Measurements from ENCODE around the gene FGD2.

Gene FGD2

DNA sequence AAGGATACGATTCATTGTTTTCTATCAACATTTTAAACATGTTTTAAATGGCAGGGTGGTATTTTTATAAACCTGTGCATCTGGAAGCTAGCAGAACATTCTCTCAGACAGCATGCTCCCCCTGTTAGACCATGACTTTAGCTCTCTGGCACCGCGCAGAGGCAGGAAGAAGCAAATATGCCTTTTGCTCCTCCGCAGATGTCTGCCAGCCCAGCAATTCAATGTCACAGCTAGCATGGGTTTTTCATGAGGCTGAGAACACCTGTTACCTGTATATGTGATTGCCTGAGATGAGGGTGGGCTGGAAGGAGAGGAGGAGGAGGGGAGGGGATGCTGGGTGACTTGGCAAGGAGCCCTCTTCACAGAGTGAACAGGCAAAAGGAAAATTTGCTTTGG, 26.1 kb upstream of the FGD2 start:
- no peak for DNase-seq (ENCODE audit: low read depth in 1 of 2, low spot score in 1 of 2)
- TF ChIP-seq, protein P1, sequence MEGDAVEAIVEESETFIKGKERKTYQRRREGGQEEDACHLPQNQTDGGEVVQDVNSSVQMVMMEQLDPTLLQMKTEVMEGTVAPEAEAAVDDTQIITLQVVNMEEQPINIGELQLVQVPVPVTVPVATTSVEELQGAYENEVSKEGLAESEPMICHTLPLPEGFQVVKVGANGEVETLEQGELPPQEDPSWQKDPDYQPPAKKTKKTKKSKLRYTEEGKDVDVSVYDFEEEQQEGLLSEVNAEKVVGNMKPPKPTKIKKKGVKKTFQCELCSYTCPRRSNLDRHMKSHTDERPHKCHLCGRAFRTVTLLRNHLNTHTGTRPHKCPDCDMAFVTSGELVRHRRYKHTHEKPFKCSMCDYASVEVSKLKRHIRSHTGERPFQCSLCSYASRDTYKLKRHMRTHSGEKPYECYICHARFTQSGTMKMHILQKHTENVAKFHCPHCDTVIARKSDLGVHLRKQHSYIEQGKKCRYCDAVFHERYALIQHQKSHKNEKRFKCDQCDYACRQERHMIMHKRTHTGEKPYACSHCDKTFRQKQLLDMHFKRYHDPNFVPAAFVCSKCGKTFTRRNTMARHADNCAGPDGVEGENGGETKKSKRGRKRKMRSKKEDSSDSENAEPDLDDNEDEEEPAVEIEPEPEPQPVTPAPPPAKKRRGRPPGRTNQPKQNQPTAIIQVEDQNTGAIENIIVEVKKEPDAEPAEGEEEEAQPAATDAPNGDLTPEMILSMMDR (IDR thresholded peaks at IDR 0.05; ENCODE audit: insufficient read depth, low read length) = no peak
- TF ChIP-seq GABPA (IDR thresholded peaks at IDR 0.05; ENCODE audit: low read depth) (no peak), POLR2AphosphoS5 (IDR thresholded peaks at IDR 0.05; ENCODE audit: low read depth) (no peak), SPI1 (IDR thresholded peaks at IDR 0.05; ENCODE audit: borderline replicate concordance, low read depth) (no peak)
- TF ChIP-seq, protein P2, sequence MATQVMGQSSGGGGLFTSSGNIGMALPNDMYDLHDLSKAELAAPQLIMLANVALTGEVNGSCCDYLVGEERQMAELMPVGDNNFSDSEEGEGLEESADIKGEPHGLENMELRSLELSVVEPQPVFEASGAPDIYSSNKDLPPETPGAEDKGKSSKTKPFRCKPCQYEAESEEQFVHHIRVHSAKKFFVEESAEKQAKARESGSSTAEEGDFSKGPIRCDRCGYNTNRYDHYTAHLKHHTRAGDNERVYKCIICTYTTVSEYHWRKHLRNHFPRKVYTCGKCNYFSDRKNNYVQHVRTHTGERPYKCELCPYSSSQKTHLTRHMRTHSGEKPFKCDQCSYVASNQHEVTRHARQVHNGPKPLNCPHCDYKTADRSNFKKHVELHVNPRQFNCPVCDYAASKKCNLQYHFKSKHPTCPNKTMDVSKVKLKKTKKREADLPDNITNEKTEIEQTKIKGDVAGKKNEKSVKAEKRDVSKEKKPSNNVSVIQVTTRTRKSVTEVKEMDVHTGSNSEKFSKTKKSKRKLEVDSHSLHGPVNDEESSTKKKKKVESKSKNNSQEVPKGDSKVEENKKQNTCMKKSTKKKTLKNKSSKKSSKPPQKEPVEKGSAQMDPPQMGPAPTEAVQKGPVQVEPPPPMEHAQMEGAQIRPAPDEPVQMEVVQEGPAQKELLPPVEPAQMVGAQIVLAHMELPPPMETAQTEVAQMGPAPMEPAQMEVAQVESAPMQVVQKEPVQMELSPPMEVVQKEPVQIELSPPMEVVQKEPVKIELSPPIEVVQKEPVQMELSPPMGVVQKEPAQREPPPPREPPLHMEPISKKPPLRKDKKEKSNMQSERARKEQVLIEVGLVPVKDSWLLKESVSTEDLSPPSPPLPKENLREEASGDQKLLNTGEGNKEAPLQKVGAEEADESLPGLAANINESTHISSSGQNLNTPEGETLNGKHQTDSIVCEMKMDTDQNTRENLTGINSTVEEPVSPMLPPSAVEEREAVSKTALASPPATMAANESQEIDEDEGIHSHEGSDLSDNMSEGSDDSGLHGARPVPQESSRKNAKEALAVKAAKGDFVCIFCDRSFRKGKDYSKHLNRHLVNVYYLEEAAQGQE (IDR thresholded peaks at IDR 0.05; ENCODE audit: insufficient replicate concordance, low read depth) = no peak
- no peak overlapping the region for H3K27ac ChIP-seq (replicated peaks)

DNA sequence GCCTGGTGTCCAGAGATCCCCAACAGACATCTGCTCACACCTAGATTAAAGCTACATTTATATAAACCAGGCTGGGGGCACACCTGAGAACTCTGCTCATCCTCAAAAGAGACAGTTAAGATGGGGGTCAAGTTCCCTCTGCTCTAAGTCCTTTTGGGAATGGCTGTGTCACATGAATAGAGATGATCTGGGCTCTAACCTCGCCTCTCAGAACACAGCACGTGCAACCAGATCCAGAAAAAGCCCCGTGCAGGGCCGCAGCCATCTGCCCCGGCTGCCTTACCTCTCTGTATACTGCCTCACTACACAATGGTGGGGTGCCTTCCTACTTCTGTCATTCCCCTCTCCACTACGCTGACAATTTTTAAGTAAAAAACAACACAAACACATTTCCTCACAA, 25.3 kb upstream of the FGD2 start:
- no peak for DNase-seq (ENCODE audit: low read depth in 1 of 2, low spot score in 1 of 2)
- Histone ChIP-seq H3K4me3 (replicated peaks; ENCODE audit: insufficient read depth, low read length) (no peak overlapping the region), H3K27me3 (ENCODE audit: insufficient read depth, poor library complexity, severe bottlenecking) (no peaks in the 10 kb centered on the region), H3K27ac (replicated peaks) (no peak overlapping the region)
- TF ChIP-seq SPI1 (IDR thresholded peaks at IDR 0.05; ENCODE audit: borderline replicate concordance, low read depth) (no peak), GABPA (IDR thresholded peaks at IDR 0.05; ENCODE audit: low read depth) (no peak), POLR2AphosphoS5 (IDR thresholded peaks at IDR 0.05; ENCODE audit: low read depth) (no peak)
- TF ChIP-seq, protein P2 (IDR thresholded peaks at IDR 0.05; ENCODE audit: insufficient replicate concordance, low read depth) = no peak
- TF ChIP-seq, protein P1 (IDR thresholded peaks at IDR 0.05; ENCODE audit: insufficient read depth, low read length) = no peak

More for the DNA sequence above, 26.1 kb upstream of the FGD2 start:
- no peak overlapping the region for H3K4me3 ChIP-seq (replicated peaks; ENCODE audit: insufficient read depth, low read length)
- H3K27me3 ChIP-seq (ENCODE audit: insufficient read depth, poor library complexity, severe bottlenecking) = no peaks in the 10 kb centered on the region

DNA sequence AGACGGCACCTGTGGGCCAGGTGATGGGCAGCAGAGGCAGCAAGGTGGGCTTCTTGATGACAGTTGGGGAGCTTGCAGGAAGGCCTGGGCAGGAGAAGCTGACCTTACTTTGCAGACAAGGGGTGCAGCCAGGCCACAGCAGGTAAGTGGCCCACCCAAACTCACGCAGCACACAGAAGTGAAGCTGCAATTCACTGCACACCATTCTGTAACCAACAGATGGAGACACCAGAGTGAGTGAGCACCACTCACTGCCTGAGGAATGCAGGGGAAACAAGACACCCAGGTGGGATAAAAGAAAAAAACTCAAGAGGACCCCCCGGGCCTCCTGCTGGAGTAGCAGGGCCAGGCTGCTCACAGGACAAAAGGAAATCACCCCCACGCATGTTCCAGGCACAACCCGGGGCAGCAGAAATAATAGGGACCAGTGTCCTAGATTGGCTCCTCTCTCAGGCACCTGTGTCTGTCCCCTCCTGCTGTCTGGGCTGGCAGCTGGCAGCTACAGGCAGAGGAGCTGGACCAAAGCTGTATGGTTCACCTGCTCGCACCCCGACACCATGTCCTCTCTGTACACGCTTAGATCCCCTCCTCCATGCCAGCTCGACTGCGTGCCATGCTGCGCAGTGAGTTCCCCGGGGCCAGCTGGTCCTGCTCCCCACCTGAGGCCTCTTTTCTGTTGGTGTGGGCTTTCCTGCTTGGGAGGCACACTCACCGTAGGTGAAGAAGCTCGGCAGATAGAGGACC, 24.4 kb upstream of the FGD2 start:
- Histone ChIP-seq H3K4me3 (replicated peaks; ENCODE audit: insufficient read depth, low read length) (no peak overlapping the region), H3K27ac (replicated peaks) (no peak overlapping the region), H3K27me3 (ENCODE audit: insufficient read depth, poor library complexity, severe bottlenecking) (no peaks in the 10 kb centered on the region)
- no peak for DNase-seq (ENCODE audit: low read depth in 1 of 2, low spot score in 1 of 2)
- TF ChIP-seq, protein P2 (IDR thresholded peaks at IDR 0.05; ENCODE audit: insufficient replicate concordance, low read depth) = no peak
- TF ChIP-seq SPI1 (IDR thresholded peaks at IDR 0.05; ENCODE audit: borderline replicate concordance, low read depth) (no peak), GABPA (IDR thresholded peaks at IDR 0.05; ENCODE audit: low read depth) (no peak), POLR2AphosphoS5 (IDR thresholded peaks at IDR 0.05; ENCODE audit: low read depth) (no peak)
- TF ChIP-seq, protein P1 (IDR thresholded peaks at IDR 0.05; ENCODE audit: insufficient read depth, low read length) = no peak
